Tibial nerve (tissue), 4 donors: Measurements from ENCODE around the gene CLCA1.

Source experiments
- EP300 ChIP-seq, 2 donors: sonication (generic); formaldehyde crosslinking; IDR thresholded peaks; one replicate each; pipeline ENCODE4 v1.6.1; 2017; ENCODE audit warnings: antibody characterized with exemption in 2 of 2, mild to moderate bottlenecking in 1 of 2
- POLR2A ChIP-seq, 2 donors: fragments of 450-650 bp; IDR thresholded peaks; one replicate each; pipeline ENCODE4 v1.6.1; 2017; ENCODE audit warnings: antibody characterized with exemption in 2 of 2, mild to moderate bottlenecking in 2 of 2, moderate library complexity in 2 of 2
- TF ChIP-seq, protein P1 (sequence below), 5 experiments: fragments of 200-600 bp in 3 of 5; fragments of 450-650 bp in 2 of 5; sonication (generic) in 3 of 5; IDR thresholded peaks; one replicate each; pipeline ENCODE4 v1.5.1; 2016 to 2019; ENCODE audit warnings: antibody characterized with exemption in 5 of 5, mild to moderate bottlenecking in 3 of 5, moderate library complexity in 2 of 5

DNA sequence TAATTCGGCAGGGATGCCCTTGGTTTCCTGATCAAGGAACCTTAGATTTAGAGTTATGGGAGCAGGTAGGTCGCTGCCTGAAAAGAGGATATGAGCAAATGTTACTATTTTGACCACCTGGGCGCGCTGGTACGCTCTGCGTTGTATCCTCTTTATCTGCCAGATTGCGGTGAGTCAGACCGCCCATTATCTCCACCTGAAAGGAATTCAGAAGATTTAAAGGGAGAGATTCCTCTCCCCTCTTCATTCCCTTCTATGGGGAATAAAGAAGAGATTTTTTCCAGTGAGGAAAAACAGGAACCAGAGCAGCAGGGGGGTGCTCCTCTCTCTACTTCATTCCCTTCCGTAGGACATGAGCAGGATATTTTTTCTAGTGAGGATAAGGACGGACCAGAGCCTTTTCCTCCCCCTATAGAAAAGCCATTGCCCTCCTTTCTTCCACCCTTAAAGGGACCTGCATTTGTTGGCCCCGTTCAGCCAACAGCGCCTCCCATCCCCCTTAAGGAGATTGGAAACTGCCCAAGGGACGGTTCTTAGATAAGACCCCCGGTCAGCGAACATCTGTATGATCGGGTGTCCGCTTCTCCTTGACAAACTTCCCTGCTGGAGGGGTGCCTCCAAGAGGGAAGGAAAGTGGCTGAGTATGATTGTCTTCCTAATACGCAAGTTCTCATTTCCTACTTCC, 34.1 kb downstream of the CLCA1 start:
- TF ChIP-seq, protein P1, sequence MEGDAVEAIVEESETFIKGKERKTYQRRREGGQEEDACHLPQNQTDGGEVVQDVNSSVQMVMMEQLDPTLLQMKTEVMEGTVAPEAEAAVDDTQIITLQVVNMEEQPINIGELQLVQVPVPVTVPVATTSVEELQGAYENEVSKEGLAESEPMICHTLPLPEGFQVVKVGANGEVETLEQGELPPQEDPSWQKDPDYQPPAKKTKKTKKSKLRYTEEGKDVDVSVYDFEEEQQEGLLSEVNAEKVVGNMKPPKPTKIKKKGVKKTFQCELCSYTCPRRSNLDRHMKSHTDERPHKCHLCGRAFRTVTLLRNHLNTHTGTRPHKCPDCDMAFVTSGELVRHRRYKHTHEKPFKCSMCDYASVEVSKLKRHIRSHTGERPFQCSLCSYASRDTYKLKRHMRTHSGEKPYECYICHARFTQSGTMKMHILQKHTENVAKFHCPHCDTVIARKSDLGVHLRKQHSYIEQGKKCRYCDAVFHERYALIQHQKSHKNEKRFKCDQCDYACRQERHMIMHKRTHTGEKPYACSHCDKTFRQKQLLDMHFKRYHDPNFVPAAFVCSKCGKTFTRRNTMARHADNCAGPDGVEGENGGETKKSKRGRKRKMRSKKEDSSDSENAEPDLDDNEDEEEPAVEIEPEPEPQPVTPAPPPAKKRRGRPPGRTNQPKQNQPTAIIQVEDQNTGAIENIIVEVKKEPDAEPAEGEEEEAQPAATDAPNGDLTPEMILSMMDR (IDR thresholded peaks at IDR 0.05), result no peak
- TF ChIP-seq POLR2A (IDR thresholded peaks at IDR 0.05) (no peak), EP300 (IDR thresholded peaks at IDR 0.05) (no peak)
